GM04503 (cell line): ENCODE measurements around the gene MED22.
"Not testable (repeated sequence)": the region's sequence is repeated elsewhere in the genome, so short reads cannot be mapped to it uniquely, and the experiment has no call there.

Experiments
- DNase-seq: peaks from one replicate; pipeline ENCODE4 v3.0.0-alpha.2; 2012; ENCODE audit warnings: low read depth

The MED22 gene

DNA sequence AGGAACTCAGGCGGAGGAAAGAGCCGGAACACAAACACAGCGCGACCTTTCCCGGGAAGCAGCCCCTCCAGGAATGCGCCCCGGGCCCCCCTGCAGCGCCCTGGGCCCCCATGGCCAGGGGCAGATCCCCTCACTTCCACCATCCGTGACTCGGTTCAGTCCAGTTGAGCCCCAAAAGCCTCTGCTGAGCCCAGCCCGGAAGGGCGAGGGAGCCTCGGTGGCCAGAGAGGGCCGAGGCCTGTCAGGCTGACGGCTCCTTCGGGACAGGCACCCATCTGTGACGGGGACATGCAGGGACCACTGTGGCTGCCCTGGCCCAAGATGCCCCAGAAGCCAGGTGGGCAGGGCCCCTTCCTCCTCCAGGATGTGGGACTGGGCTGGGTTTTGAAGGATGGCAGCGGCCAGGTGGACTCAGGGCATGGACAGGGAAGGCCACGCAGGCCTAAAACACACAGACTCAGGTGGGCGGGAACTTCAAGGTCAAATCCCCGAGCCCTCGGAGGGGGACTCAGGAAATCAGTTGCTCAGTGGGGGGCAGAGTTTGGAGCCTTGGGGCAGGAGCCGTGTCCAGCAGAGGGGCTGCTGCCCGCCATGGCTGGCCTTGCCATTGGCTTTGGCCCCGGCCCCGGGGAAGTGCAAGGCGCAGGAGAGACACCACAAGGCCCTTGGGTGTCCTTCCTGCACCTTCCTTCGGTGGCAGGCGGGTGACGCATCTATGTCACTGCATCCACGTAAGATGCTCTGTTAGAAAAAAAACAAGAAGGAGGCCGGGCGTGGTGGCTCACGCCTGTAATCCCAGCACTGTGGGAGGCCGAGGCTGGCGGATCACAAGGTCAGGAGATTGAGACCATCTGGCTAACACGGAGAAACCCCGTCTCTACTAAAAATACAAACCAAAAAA lies 43.2 kb downstream of the MED22 start:
- DNase-seq: no peak

DNA sequence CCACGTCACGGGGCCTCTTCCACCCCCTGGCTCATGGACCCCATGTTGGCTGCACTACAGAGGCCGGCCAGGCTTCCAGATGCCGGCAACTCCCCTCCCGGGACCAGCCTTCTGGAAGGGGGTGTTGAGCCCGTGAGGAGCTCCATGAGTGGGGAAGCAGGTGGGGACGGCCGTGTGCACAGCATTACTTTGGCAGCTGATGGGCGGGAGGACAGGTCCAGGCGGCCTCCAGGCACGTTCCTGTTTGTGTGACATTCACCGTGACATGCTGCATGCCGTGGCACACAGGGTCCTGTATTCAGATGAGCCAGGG lies 43.8 kb downstream of the MED22 start:
- DNase-seq: no peak

DNA sequence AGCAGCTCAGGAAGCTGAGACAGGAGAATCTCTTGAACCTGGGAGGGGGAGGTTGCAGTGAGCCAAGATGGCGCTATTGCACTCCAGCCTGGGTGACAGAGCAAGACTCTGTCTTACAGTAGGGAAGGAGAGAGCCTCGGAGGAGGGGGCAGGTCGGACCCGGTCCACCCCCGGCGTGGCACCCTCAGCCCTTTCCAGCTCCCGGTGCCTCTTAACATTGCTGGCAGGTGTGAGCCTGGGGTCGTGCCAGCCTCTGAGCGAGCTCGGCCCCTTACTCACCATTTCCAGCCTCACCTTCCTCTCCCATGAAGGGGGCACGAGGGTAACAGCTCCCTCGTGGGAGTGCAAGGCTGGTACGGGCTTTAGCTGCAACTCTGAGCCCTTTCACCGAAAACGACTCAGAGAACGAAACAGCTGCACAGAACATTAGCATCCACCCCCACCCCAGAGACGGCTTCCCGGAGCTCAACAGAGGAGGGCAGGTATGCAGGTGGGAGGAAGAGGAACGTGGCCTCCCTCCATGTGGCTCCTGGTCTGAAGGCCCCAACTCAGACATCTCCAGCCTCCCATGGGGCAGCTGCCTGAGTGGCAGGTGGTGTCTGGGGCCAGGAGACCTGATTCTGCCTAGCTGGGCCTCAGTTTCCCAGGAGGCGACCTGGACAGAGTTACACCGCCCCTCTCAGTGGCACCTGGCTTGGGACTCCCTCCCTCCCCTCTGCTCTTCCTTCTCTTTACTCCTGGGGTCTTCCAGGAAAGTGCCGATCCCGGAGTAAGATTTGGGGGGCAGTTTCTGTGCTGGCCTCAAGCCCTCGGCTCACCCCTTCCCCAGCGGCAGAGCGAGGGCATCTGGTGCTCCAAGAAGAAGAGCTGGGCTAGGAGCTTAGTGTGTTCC lies 44.4 kb downstream of the MED22 start:
- DNase-seq: no peak

DNA sequence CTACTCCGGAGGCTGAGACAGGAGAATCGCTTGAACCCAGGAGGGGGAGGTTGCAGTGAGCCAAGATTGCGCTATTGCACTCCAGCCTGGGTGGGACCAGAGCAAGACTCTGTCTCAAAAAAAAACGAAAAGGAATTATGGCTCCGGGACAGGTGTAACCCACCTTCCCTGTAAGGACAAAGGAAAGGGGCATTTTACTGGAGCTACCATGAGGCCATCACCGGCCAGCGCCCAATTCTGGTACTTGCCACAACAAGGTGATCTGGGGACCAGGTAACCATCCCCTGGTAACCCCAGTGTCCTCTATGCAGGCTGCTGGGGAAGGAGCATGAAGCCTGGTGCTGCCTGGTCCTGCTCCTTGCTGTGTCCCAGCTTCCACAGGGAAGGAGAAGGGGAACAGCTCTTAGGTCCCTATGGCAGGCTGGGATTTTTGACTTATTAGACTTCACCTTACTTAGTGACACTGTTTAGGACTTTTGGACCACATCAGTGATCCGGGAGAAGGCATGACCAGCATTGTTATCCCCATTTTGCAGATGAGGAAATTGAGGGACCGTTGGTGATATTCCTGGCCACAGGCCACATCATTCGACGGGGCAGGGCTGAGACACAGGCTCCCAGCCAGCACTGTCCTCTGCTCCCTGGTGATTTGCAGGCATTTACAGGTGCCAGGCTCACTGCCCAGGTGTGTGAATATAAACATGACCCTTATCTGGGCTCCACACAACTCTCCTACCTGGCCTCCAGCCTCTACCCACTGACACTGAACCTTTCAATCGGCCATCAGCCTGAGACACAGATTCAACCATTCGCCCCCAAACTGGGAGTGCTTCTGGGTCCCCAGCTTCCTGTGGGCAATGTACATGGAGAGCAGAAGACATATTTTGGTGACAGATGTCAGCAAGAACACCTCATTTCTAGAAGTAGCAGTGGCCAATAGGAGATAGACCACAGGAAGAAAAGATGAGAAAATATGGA lies 46.4 kb downstream of the MED22 start:
- DNase-seq: no peak

DNA sequence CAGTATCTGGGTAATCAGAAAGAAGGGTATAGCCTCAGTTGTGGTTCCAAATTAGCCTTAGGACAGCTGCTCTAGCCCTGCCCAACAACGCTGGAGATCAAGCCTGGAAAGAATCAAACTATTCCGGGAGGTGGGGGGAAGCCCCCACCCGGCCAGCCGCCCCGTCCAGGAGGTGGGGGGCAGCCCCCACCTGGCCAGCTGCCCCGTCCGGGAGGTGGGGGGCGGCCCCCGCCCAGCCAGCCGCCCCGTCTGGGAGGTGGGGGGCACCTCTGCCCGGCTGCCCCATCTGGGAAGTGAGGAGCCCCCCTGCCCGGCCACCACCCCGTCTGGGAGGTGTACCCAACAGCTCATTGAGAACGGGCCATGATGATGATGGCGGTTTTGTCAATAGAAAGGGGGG lies 47.9 kb downstream of the MED22 start:
- not testable (repeated sequence) for DNase-seq

DNA sequence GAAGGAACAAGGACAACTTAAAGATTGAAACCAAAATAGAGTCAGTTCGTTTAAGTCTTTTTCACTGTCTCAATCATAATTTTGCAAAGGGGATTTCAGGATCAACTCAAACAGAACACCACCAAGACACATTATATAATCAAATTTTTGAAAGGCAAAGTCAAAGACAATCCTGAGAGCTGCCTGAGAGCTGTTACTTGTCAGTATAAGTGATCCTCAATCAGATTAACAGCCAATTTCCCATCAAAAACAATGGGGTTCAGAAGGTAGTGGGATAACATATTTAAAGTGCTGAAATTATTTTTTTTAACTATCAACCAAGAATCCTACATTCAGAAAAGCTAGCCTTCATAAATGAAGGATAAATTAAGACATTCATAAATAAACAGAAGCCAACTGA lies 53.7 kb downstream of the MED22 start:
- no peak for DNase-seq

DNA sequence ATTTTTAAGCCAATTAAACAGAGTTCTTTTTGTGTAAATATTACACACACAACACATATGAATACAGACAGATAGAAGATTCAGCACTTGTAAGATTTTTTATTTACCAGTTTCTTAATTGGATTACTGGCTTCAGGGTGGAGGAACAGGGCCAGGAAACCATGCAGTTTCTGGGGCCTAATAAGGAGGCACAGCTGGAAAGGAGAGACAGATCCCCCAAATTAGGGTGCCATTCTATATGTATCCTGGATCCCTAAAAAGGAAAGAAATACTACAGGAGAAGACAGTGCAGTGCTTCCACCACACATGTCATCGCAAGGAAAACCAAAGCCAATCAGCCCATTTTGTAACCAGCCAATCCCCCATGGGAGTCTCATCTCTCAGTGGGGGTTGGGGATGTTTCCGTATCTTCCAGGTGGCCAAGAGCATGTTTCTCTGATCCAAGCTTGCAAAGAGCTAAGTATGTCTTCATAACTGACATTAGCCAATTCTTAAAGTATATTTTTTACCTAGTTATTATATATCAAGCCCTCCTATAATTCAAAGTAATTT lies 57.1 kb downstream of the MED22 start:
- DNase-seq: no peak
